Measurements from ENCODE around the gene IGSF9. TPM values are rescaled to one million over a fixed set of nuclear protein-coding genes. Genes with fewer than 3 reads are reported as not detected.

Gene IGSF9
- total RNA-seq, 3 donors from 2014 or later = 0.11 to 0.20 (median 0.16) TPM

- ATAC-seq (no peak), DNase-seq (no peak)
- Mint-ChIP-seq H3K27me3 (ENCODE audit: low read depth) (peaks cover 38% of the 10 kb centered on the region), H3K4me3 (peak overlapping the region; percentile 71), H3K4me1 (ENCODE audit: low read depth) (peaks cover 8% of the 10 kb centered on the region), H3K36me3 (ENCODE audit: insufficient read depth) (no peaks in the 10 kb centered on the region), H3K9me3 (no peaks in the 10 kb centered on the region)
Observed at GRCh38 chr1:159944623-159945455, 574 bp downstream of the IGSF9 start.

- peaks cover 40% of the 10 kb centered on the region for H3K27me3 Mint-ChIP-seq (ENCODE audit: low read depth)
- no peaks in the 10 kb centered on the region for H3K9me3 Mint-ChIP-seq
- peaks cover 8% of the 10 kb centered on the region for H3K4me1 Mint-ChIP-seq (ENCODE audit: low read depth)
- ATAC-seq (no peak), DNase-seq (no peak)
- no peak overlapping the region for H3K4me3 Mint-ChIP-seq
- no peaks in the 10 kb centered on the region for H3K36me3 Mint-ChIP-seq (ENCODE audit: insufficient read depth)
Observed at GRCh38 chr1:159943908-159944622, 1.3 kb downstream of the IGSF9 start.

- ATAC-seq (no peak), DNase-seq (no peak)
- H3K27me3 Mint-ChIP-seq (ENCODE audit: low read depth) = peaks cover 43% of the 10 kb centered on the region
Observed at GRCh38 chr1:159943278-159943640, 2.2 kb downstream of the IGSF9 start.

GRCh38 chr1:159942632-159943277 is 2.7 kb downstream of the IGSF9 start:
- DNase-seq = no peak
- Mint-ChIP-seq H3K4me3 (no peak overlapping the region), H3K4me1 (ENCODE audit: low read depth) (peaks cover 8% of the 10 kb centered on the region), H3K27me3 (ENCODE audit: low read depth) (peaks cover 44% of the 10 kb centered on the region), H3K36me3 (ENCODE audit: insufficient read depth) (no peaks in the 10 kb centered on the region), H3K9me3 (no peaks in the 10 kb centered on the region)
- no peak for ATAC-seq

More at GRCh38 chr1:159943278-159943640, 2.2 kb downstream of the IGSF9 start:
- no peaks in the 10 kb centered on the region for H3K9me3 Mint-ChIP-seq
- no peaks in the 10 kb centered on the region for H3K36me3 Mint-ChIP-seq (ENCODE audit: insufficient read depth)
- H3K4me3 Mint-ChIP-seq = no peak overlapping the region
- H3K4me1 Mint-ChIP-seq (ENCODE audit: low read depth) = peaks cover 8% of the 10 kb centered on the region

- no peak for ATAC-seq
- H3K4me1 Mint-ChIP-seq (ENCODE audit: low read depth) = peaks cover 10% of the 10 kb centered on the region
- H3K27me3 Mint-ChIP-seq (ENCODE audit: low read depth) = peaks cover 44% of the 10 kb centered on the region
- no peak for DNase-seq
- H3K9me3 Mint-ChIP-seq = no peaks in the 10 kb centered on the region
- no peak overlapping the region for H3K4me3 Mint-ChIP-seq
- H3K36me3 Mint-ChIP-seq (ENCODE audit: insufficient read depth) = no peaks in the 10 kb centered on the region
Observed at GRCh38 chr1:159941591-159942560, 3.5 kb downstream of the IGSF9 start.

- no peak for ATAC-seq
- Mint-ChIP-seq H3K36me3 (ENCODE audit: insufficient read depth) (no peaks in the 10 kb centered on the region), H3K9me3 (no peaks in the 10 kb centered on the region), H3K27me3 (ENCODE audit: low read depth) (peaks cover 44% of the 10 kb centered on the region), H3K4me3 (no peak overlapping the region), H3K4me1 (ENCODE audit: low read depth) (peaks cover 14% of the 10 kb centered on the region)
- DNase-seq = no peak
Observed at GRCh38 chr1:159941141-159941540, 4.3 kb downstream of the IGSF9 start.

- ATAC-seq = no peak
- peaks cover 43% of the 10 kb centered on the region for H3K27me3 Mint-ChIP-seq (ENCODE audit: low read depth)
- no peaks in the 10 kb centered on the region for H3K36me3 Mint-ChIP-seq (ENCODE audit: insufficient read depth)
- H3K4me3 Mint-ChIP-seq = no peak overlapping the region
- DNase-seq = no peak
- H3K9me3 Mint-ChIP-seq = no peaks in the 10 kb centered on the region
- H3K4me1 Mint-ChIP-seq (ENCODE audit: low read depth) = peaks cover 10% of the 10 kb centered on the region
Observed at GRCh38 chr1:159940006-159940620, 5.3 kb downstream of the IGSF9 start.

GRCh38 chr1:159939678-159940002 is 5.8 kb downstream of the IGSF9 start:
- H3K36me3 Mint-ChIP-seq (ENCODE audit: insufficient read depth) = no peaks in the 10 kb centered on the region
- H3K27me3 Mint-ChIP-seq (ENCODE audit: low read depth) = peaks cover 41% of the 10 kb centered on the region

GRCh38 chr1:159938905-159939677 is 6.3 kb downstream of the IGSF9 start:
- DNase-seq = no peak
- peaks cover 35% of the 10 kb centered on the region for H3K27me3 Mint-ChIP-seq (ENCODE audit: low read depth)
- ATAC-seq = no peak
- peaks cover 8% of the 10 kb centered on the region for H3K4me1 Mint-ChIP-seq (ENCODE audit: low read depth)
- H3K9me3 Mint-ChIP-seq = no peaks in the 10 kb centered on the region
- H3K4me3 Mint-ChIP-seq = no peak overlapping the region
- no peaks in the 10 kb centered on the region for H3K36me3 Mint-ChIP-seq (ENCODE audit: insufficient read depth)

More at GRCh38 chr1:159939678-159940002, 5.8 kb downstream of the IGSF9 start:
- Mint-ChIP-seq H3K9me3 (no peaks in the 10 kb centered on the region), H3K4me1 (ENCODE audit: low read depth) (peaks cover 8% of the 10 kb centered on the region), H3K4me3 (no peak overlapping the region)
- DNase-seq = no peak
- ATAC-seq = no peak

- no peak overlapping the region for H3K4me3 Mint-ChIP-seq
- H3K9me3 Mint-ChIP-seq = no peaks in the 10 kb centered on the region
- H3K4me1 Mint-ChIP-seq (ENCODE audit: low read depth) = peaks cover 8% of the 10 kb centered on the region
- DNase-seq (no peak), ATAC-seq (no peak)
- no peaks in the 10 kb centered on the region for H3K36me3 Mint-ChIP-seq (ENCODE audit: insufficient read depth)
- H3K27me3 Mint-ChIP-seq (ENCODE audit: low read depth) = peaks cover 30% of the 10 kb centered on the region
Observed at GRCh38 chr1:159938211-159938852, 7.1 kb downstream of the IGSF9 start.

- no peak for DNase-seq
- Mint-ChIP-seq H3K4me3 (no peak overlapping the region), H3K4me1 (ENCODE audit: low read depth) (peaks cover 8% of the 10 kb centered on the region), H3K27me3 (ENCODE audit: low read depth) (peaks cover 21% of the 10 kb centered on the region), H3K36me3 (ENCODE audit: insufficient read depth) (no peaks in the 10 kb centered on the region), H3K9me3 (no peaks in the 10 kb centered on the region)
- no peak for ATAC-seq
Observed at GRCh38 chr1:159937054-159937750, 8.2 kb downstream of the IGSF9 start.

- peak; percentile 84 for DNase-seq
- ATAC-seq = peak; percentile 77
- no peaks in the 10 kb centered on the region for H3K36me3 Mint-ChIP-seq (ENCODE audit: insufficient read depth)
- no peaks in the 10 kb centered on the region for H3K9me3 Mint-ChIP-seq
- H3K27me3 Mint-ChIP-seq (ENCODE audit: low read depth) = peaks cover 15% of the 10 kb centered on the region
- H3K4me3 Mint-ChIP-seq = no peak overlapping the region
- H3K4me1 Mint-ChIP-seq (ENCODE audit: low read depth) = peaks cover 8% of the 10 kb centered on the region
Observed at GRCh38 chr1:159936273-159936904, 9.0 kb downstream of the IGSF9 start.
